Trophoblast cell (in vitro differentiated cells and primary cell): ENCODE data around the gene ELN. TPM values are rescaled to one million over a fixed set of nuclear protein-coding genes. Genes with fewer than 3 reads are reported as not detected.
A peak's percentile ranks its signal among the peaks of the same experiment; 100 is the strongest.
"Not testable (repeated sequence)": the region's sequence is repeated elsewhere in the genome, so short reads cannot be mapped to it uniquely, and the experiment has no call there.

Source experiments
- DNase-seq, 2 donors: peaks; one replicate each; pipeline ENCODE4 v3.0.0-alpha.2; 2016
- H2AFZ ChIP-seq: 2 replicates; pipeline ENCODE4 v1.6.1; 2013; ENCODE audit warnings: low read length, moderate library complexity, mild to moderate bottlenecking; ENCODE audit not compliant: insufficient read depth, poor library complexity
- H2AK5ac ChIP-seq: 2 replicates; pipeline ENCODE4 v1.6.1; 2013; ENCODE audit warnings: mild to moderate bottlenecking, low read length
- H2BK120ac ChIP-seq: 2 replicates; pipeline ENCODE4 v1.6.1; 2013; ENCODE audit warnings: low read length, mild to moderate bottlenecking, moderate library complexity; ENCODE audit not compliant: insufficient read depth, poor library complexity
- H2BK12ac ChIP-seq: 2 replicates; pipeline ENCODE4 v1.6.1; 2013; ENCODE audit warnings: mild to moderate bottlenecking, low read length, moderate library complexity
- H2BK5ac ChIP-seq: 2 replicates; pipeline ENCODE4 v1.6.1; 2013; ENCODE audit warnings: low read length, low read depth, moderate library complexity, mild to moderate bottlenecking; ENCODE audit not compliant: poor library complexity
- H3K14ac ChIP-seq: 2 replicates; pipeline ENCODE4 v1.6.1; 2013; ENCODE audit warnings: mild to moderate bottlenecking, low read length
- H3K18ac ChIP-seq: 2 replicates; pipeline ENCODE4 v1.6.1; 2013; ENCODE audit warnings: mild to moderate bottlenecking, low read length
- H3K23ac ChIP-seq: 2 replicates; pipeline ENCODE4 v1.6.1; 2013; ENCODE audit warnings: low read length
- H3K27ac ChIP-seq: 2 replicates; pipeline ENCODE4 v1.5.1; 2013; ENCODE audit warnings: low read depth, mild to moderate bottlenecking, inconsistent platforms, low read length, moderate library complexity
- H3K27me3 ChIP-seq: 2 replicates; pipeline ENCODE4 v1.6.1; 2013; ENCODE audit warnings: inconsistent platforms, mild to moderate bottlenecking, low read length, moderate library complexity; ENCODE audit not compliant: insufficient read depth
- H3K36me3 ChIP-seq, 2 experiments: 1 replicate in 1 of 2; 2 replicates in 1 of 2; pipeline ENCODE4 v1.6.1; 2013; ENCODE audit warnings: low read length in 2 of 2, mild to moderate bottlenecking in 2 of 2, moderate library complexity in 1 of 2; ENCODE audit not compliant: insufficient read depth in 2 of 2, control insufficient read depth in 1 of 2
- H3K4ac ChIP-seq: 2 replicates; pipeline ENCODE4 v1.6.1; 2013; ENCODE audit warnings: low read depth, mild to moderate bottlenecking, low read length, moderate library complexity
- H3K4me1 ChIP-seq, 2 experiments: 1 replicate in 1 of 2; 2 replicates in 1 of 2; pipeline ENCODE4 v1.6.1; 2013; ENCODE audit warnings: low read length in 2 of 2, mild to moderate bottlenecking in 2 of 2, moderate library complexity in 1 of 2; ENCODE audit not compliant: insufficient read depth in 2 of 2, control insufficient read depth in 1 of 2
- H3K4me2 ChIP-seq: 2 replicates; pipeline ENCODE4 v1.6.1; 2013; ENCODE audit warnings: inconsistent platforms, mild to moderate bottlenecking, low read length, moderate library complexity
- H3K4me3 ChIP-seq: 2 replicates; pipeline ENCODE4 v1.5.1; 2013; ENCODE audit warnings: mild to moderate bottlenecking, low read depth, low read length, inconsistent platforms
- H3K79me1 ChIP-seq: one replicate; pipeline ENCODE4 v1.6.1; 2013; ENCODE audit warnings: low read length
- H3K79me2 ChIP-seq: 2 replicates; pipeline ENCODE4 v1.6.1; 2013; ENCODE audit warnings: low read length, mild to moderate bottlenecking; ENCODE audit not compliant: control insufficient read depth, insufficient read depth, poor library complexity
- H3K9ac ChIP-seq: 2 replicates; pipeline ENCODE4 v1.6.1; 2013; ENCODE audit warnings: mild to moderate bottlenecking, low read length
- H3K9me3 ChIP-seq: 2 replicates; pipeline ENCODE4 v1.6.1; 2013; ENCODE audit warnings: low read depth, mild to moderate bottlenecking, control low read depth, inconsistent platforms, low read length; ENCODE audit not compliant: insufficient read depth
- H4K12ac ChIP-seq: 2 replicates; pipeline ENCODE4 v1.6.1; 2013; ENCODE audit warnings: low read depth, mild to moderate bottlenecking, low read length, moderate library complexity
- H4K8ac ChIP-seq: 2 replicates; pipeline ENCODE4 v1.6.1; 2013; ENCODE audit warnings: low read depth, mild to moderate bottlenecking, low read length, moderate library complexity
- H4K91ac ChIP-seq: one replicate; pipeline ENCODE4 v1.6.1; 2013; ENCODE audit warnings: low read depth, mild to moderate bottlenecking, low read length, moderate library complexity
- WGBS: extraction: QIAGEN DNeasy Blood & Tissue Kit; methylation state at CpG from one replicate; pipeline ENCODE4 v1.1.7; 2013; ENCODE audit warnings: missing lambda C conversion rate; ENCODE audit not compliant: insufficient read length, insufficient coverage; ENCODE audit errors: extremely low coverage; 5-methylcytosine and 5-hydroxymethylcytosine counted together
- polyA plus RNA-seq: library from polyadenylated mRNA; stranded (reverse); fragments of 200-250 nt; gene quantifications from 2 replicates; pipeline ENCODE4 v1.2.3, GENCODE V29; 2013

Gene ELN
- polyA plus RNA-seq = 3.1 and 3.2 TPM in 2 replicates

DNA sequence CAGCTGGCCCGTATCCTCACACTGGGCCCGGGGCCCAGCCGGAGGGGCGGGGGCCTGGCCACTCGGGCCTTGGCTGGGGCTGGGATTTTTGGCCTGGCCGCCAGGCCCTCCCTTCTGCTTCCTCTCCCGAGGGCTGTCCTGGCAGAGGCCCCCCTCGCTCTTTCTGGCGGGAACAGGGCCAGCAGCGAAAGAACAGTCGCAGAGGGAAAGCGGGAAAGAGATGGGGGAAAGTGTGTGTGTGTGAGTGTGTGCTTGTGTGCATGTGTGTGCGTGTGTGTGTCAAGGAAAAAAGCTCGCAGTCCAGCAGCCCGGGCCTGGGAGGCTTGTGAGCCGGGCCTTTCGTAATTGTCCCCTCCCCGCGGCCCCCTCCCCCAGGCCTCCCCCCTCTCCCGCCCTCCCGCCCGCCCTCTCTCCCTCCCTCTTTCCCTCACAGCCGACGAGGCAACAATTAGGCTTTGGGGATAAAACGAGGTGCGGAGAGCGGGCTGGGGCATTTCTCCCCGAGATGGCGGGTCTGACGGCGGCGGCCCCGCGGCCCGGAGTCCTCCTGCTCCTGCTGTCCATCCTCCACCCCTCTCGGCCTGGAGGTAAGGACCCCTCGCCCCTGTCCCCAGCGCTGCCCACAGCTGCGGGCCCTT is at the start of gene ELN:
TSS of gene ELN (plus strand) at position 491 of the 638 bp plus-strand sequence. CDS start at position 506, 15 bp downstream.
- Histone ChIP-seq H2BK120ac (no peak within 1 kb of the TSS), H4K91ac (peak within 1 kb of the TSS; percentile 20), H3K9me3 (no peaks in the 10 kb centered on the region), H3K18ac (no peak within 1 kb of the TSS), H3K4ac (no peak within 1 kb of the TSS), H3K4me1 (peaks cover 21 to 27% of the 10 kb centered on the region in 2 experiments), H2AFZ (no peak within 1 kb of the TSS), H3K79me2 (no peaks in the 10 kb centered on the region), H3K23ac (no peak within 1 kb of the TSS), H4K8ac (no peak within 1 kb of the TSS), H2AK5ac (no peak within 1 kb of the TSS), H3K27me3 (peaks cover 1% of the 10 kb centered on the region), H2BK5ac (no peak within 1 kb of the TSS), H3K27ac (no peak within 1 kb of the TSS), H3K14ac (no peak within 1 kb of the TSS), H2BK12ac (no peak within 1 kb of the TSS), H3K9ac (no peak within 1 kb of the TSS), H3K4me3 (no peak within 1 kb of the TSS), H3K4me2 (no peak within 1 kb of the TSS), H3K36me3 (no peaks in the 10 kb centered on the region), H4K12ac (no peak within 1 kb of the TSS), H3K79me1 (peaks cover 2% of the 10 kb centered on the region)
- no peak for DNase-seq
- WGBS = no CpG with 5 or more reads among the region's 39 CpGs

DNA sequence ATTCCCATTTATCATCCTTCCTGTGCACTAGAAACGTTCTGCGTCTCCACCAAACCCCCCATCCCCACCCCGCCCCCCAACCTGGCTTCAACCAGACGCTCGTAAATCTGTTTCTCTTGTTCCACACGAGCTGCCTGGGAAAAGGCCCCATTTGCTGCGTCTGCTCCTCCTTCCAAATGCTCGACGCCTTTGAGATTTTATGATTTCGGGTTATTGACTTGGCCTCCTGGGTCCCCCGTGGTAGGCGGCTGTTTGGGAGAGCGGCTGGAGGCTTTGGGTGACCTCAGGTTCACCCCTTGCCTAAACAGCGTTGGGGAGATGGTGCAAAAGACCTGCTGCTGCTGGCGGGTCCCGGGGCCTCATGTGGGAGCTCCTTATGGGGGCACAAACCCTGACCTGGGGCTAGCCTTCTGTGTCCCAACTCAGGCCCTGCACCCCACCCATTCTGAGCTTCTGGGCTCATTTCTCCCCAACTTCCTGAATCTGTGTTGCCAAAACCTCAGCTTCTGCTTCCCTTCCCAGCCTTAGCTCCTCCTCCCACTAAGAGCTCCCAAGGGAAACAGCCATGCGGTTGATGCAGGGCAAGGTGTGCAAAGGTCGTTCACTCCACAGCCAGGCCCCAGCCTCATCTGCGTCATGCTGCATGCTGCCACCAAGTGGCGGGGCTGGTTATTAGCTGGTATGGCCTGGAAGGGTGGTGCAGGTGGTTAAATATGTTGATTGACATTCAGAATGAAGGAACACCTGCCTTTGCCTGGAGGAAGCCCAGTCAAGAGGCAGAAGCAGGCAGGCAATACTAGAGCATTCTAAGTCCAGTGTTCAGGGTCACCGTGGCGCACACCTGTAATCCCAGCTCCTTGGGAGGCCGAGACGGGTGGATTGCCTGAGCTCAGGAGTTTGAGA is 49.1 kb upstream of the ELN start:
- H3K36me3 ChIP-seq = no peaks in the 10 kb centered on the region
- H2AFZ ChIP-seq = peak overlapping the region; percentile 54
- H4K8ac ChIP-seq = peak overlapping the region; percentile 78
- H3K4ac ChIP-seq = peak overlapping the region; percentile 21
- DNase-seq = peak; percentile 73 to 85
- peak overlapping the region; percentile 27 for H2BK120ac ChIP-seq
- peaks cover 3% of the 10 kb centered on the region for H3K79me1 ChIP-seq
- WGBS = 100% methylated on average over 1 of the region's 24 CpGs
- no peak overlapping the region for H2BK12ac ChIP-seq
- peak overlapping the region; percentile 63 for H4K91ac ChIP-seq
- H3K18ac ChIP-seq = no peak overlapping the region
- H3K9me3 ChIP-seq = no peaks in the 10 kb centered on the region
- no peak overlapping the region for H3K4me3 ChIP-seq
- H3K79me2 ChIP-seq = no peaks in the 10 kb centered on the region
- H3K23ac ChIP-seq = no peak overlapping the region
- H4K12ac ChIP-seq = no peak overlapping the region
- H3K4me1 ChIP-seq = peaks cover 9 to 15% of the 10 kb centered on the region in 2 experiments
- no peak overlapping the region for H3K9ac ChIP-seq
- H3K4me2 ChIP-seq = no peak overlapping the region
- no peak overlapping the region for H2AK5ac ChIP-seq
- H3K27me3 ChIP-seq = no peaks in the 10 kb centered on the region
- H3K14ac ChIP-seq = no peak overlapping the region
- no peak overlapping the region for H2BK5ac ChIP-seq
- H3K27ac ChIP-seq = no peak overlapping the region

DNA sequence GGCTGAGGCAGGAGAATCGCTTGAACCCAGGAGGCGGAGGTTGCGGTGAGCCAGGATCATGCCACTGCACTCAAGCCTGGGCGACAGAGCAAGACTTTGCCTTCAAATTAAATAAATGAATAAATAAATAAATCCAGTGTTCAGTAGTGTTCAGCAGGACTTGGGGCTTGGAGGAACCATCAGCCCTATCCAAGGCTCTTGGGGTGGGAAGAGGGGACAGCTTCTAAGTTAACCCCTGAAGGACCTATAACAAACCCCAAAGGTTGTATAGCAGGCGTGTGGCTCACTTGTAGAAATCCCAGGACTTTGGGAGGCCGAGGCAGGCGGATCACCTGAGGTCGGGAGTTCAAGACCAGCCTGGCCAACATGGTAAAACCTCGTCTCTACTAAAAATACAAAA is 48.3 kb upstream of the ELN start:
- not testable (repeated sequence) for H3K27ac ChIP-seq, H4K8ac ChIP-seq, H4K91ac ChIP-seq, H3K9me3 ChIP-seq, H2AFZ ChIP-seq, H2AK5ac ChIP-seq, H3K9ac ChIP-seq, H3K14ac ChIP-seq, H3K36me3 ChIP-seq, H3K4ac ChIP-seq, H2BK12ac ChIP-seq, H2BK5ac ChIP-seq, H3K27me3 ChIP-seq, H3K4me3 ChIP-seq, H2BK120ac ChIP-seq, H3K4me2 ChIP-seq, H3K79me1 ChIP-seq, H3K18ac ChIP-seq, H4K12ac ChIP-seq, H3K79me2 ChIP-seq, H3K23ac ChIP-seq, DNase-seq
- no CpG with 5 or more reads among the region's 9 CpGs for WGBS
- peaks cover 10 to 15% of the 10 kb centered on the region in 2 experiments for H3K4me1 ChIP-seq

DNA sequence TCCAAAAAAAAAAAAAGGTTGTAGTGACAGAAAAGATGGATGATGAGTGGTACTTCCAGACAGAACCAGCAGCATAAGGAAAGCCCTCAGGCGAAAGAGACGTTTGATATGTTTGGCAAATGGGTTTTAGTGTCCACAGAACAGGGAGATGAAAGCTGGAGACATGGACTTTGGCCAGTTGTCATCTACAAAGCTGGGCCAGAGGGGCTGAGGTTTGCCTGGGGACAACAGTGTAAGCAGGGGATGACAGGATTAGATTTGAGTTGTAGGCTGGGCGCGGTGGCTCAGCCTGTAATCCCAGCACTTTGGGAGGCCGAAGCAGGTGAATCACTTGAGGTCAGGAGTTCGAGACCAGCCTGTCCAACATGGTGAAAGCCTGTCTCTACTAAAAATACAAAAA is 47.8 kb upstream of the ELN start:
- Histone ChIP-seq H3K4me1 (peaks cover 10 to 15% of the 10 kb centered on the region in 2 experiments), H3K4me2 (no peak overlapping the region), H4K12ac (no peak overlapping the region), H2BK5ac (no peak overlapping the region), H2BK120ac (no peak overlapping the region), H3K36me3 (no peaks in the 10 kb centered on the region), H3K79me2 (no peaks in the 10 kb centered on the region), H3K4me3 (no peak overlapping the region), H4K91ac (no peak overlapping the region), H4K8ac (no peak overlapping the region), H3K27ac (no peak overlapping the region), H3K23ac (no peak overlapping the region), H3K9ac (no peak overlapping the region), H3K27me3 (no peaks in the 10 kb centered on the region), H3K9me3 (no peaks in the 10 kb centered on the region), H3K18ac (no peak overlapping the region), H3K79me1 (peaks cover 3% of the 10 kb centered on the region), H3K14ac (no peak overlapping the region), H2AFZ (no peak overlapping the region), H2AK5ac (no peak overlapping the region), H2BK12ac (no peak overlapping the region), H3K4ac (no peak overlapping the region)
- no peak for DNase-seq
- no CpG with 5 or more reads among the region's 6 CpGs for WGBS
